B cell (primary cell): Measurements from ENCODE around the gene COBL. TPM values are rescaled to one million over a fixed set of nuclear protein-coding genes. Genes with fewer than 3 reads are reported as not detected.

Experiments
- ATAC-seq: fragments of 200-7000 bp; cut with Tn5 transposase; one replicate; pipeline ENCODE4 v1.10.0; 2021; ENCODE audit warnings: low read depth, mild to moderate bottlenecking, moderate number of reproducible peaks, moderate library complexity
- CTCF ChIA-PET: fragments of 350-600 bp; sonication (Branson Sonifier 250); formaldehyde crosslinking; loops from one replicate; lab custom pipeline; 2021; ENCODE audit warnings: antibody characterized with exemption, inconsistent platforms; lab: Charles Lee
- POLR2A ChIA-PET: fragments of 350-600 bp; sonication (Branson Sonifier 250); formaldehyde crosslinking; loops from one replicate; lab custom pipeline; 2021; ENCODE audit warnings: antibody characterized with exemption; lab: Charles Lee
- DNase-seq: peaks from one replicate; pipeline ENCODE4 v3.0.0; 2013
- H2AFZ ChIP-seq: 2 replicates; pipeline ENCODE4 v1.6.1; 2012; ENCODE audit warnings: mild to moderate bottlenecking, low read depth, low read length; ENCODE audit not compliant: insufficient read depth, poor library complexity, severe bottlenecking
- H3K27ac ChIP-seq, 2 donors: 1 replicate in 1 of 2; 2 replicates in 1 of 2; pipeline ENCODE4 v1.5.1; 2012 to 2013; ENCODE audit warnings: low read length in 2 of 2, mild to moderate bottlenecking in 2 of 2, moderate library complexity in 1 of 2
- H3K27me3 ChIP-seq, 4 experiments: fragments of 200-600 bp in 1 of 4; sonication (generic) in 1 of 4; replicated peaks in 1 of 4; 1 replicate in 2 of 4; 2 replicates in 2 of 4; pipeline versions ENCODE4 v1.6.1 to v1.7.0; 2013 to 2016; ENCODE audit warnings: low read length in 3 of 4, mild to moderate bottlenecking in 2 of 4, mixed read lengths in 1 of 4, moderate library complexity in 1 of 4; ENCODE audit not compliant: insufficient read depth in 4 of 4, control insufficient read depth in 3 of 4; ENCODE audit errors: control extremely low read depth in 1 of 4
- H3K36me3 ChIP-seq, 2 experiments: replicated peaks in 1 of 2; 1 replicate in 1 of 2; 2 replicates in 1 of 2; pipeline versions ENCODE4 v1.6.1 to v1.7.1; 2013; ENCODE audit warnings: low read length in 1 of 2; ENCODE audit not compliant: insufficient read depth in 2 of 2, control insufficient read depth in 1 of 2; ENCODE audit errors: control extremely low read depth in 1 of 2, extremely low read depth in 1 of 2
- H3K4me1 ChIP-seq, 2 donors: fragments of 200-600 bp in 1 of 2; sonication (generic) in 1 of 2; 1 replicate in 1 of 2; 2 replicates in 1 of 2; pipeline versions ENCODE4 v1.5.1 to v1.6.1; 2013 to 2017; ENCODE audit warnings: low read length in 2 of 2; ENCODE audit not compliant: control insufficient read depth in 2 of 2, insufficient read depth in 2 of 2
- H3K4me2 ChIP-seq: replicated peaks from 2 replicates; pipeline ENCODE3; 2012; ENCODE audit warnings: mild to moderate bottlenecking, low read depth, low read length; ENCODE audit not compliant: poor library complexity, severe bottlenecking
- H3K4me3 ChIP-seq, 5 experiments: fragments of 200-600 bp in 1 of 5; sonication (generic) in 1 of 5; 1 replicate in 3 of 5; 2 replicates in 2 of 5; pipeline versions ENCODE4 v1.5.1 to v1.7.0; 2011 to 2016; ENCODE audit warnings: low read length in 4 of 5, mild to moderate bottlenecking in 4 of 5, low read depth in 2 of 5, control low read depth in 1 of 5, moderate library complexity in 1 of 5; ENCODE audit not compliant: insufficient read depth in 1 of 5; ENCODE audit errors: control extremely low read depth in 1 of 5, extremely low read depth in 1 of 5
- H3K79me2 ChIP-seq: fragments of 200-600 bp; sonication (generic); one replicate; pipeline ENCODE4 v1.6.0; 2016; ENCODE audit warnings: low read length; ENCODE audit not compliant: control insufficient read depth, insufficient read depth
- H3K9ac ChIP-seq: fragments of 200-600 bp; sonication (generic); 2 replicates; pipeline ENCODE4 v1.6.1; 2017; ENCODE audit warnings: mild to moderate bottlenecking, low read length, moderate library complexity
- H3K9me3 ChIP-seq, 3 donors: one replicate each; pipeline versions ENCODE4 v1.6.1 to v1.7.1; 2013; ENCODE audit warnings: low read length in 2 of 3; ENCODE audit not compliant: control insufficient read depth in 2 of 3, insufficient read depth in 1 of 3; ENCODE audit errors: control extremely low read depth in 1 of 3
- H4K20me1 ChIP-seq: 2 replicates; pipeline ENCODE4 v1.6.0; 2012; ENCODE audit warnings: mild to moderate bottlenecking, low read length; ENCODE audit not compliant: insufficient read depth, control insufficient read depth, poor library complexity, severe bottlenecking
- H3K27ac Mint-ChIP-seq: one replicate; pipeline ENCODE4 v1.8.0; 2021; ENCODE audit warnings: mixed read lengths
- H3K27me3 Mint-ChIP-seq: one replicate; pipeline ENCODE4 v1.8.0; 2021; ENCODE audit warnings: mixed read lengths
- H3K4me1 Mint-ChIP-seq: one replicate; pipeline ENCODE4 v1.8.0; 2021; ENCODE audit warnings: mixed read lengths
- H3K4me3 Mint-ChIP-seq: one replicate; pipeline ENCODE4 v1.8.0; 2021; ENCODE audit warnings: mixed read lengths
- H3K9me3 Mint-ChIP-seq: one replicate; pipeline ENCODE4 v1.8.0; 2022; ENCODE audit warnings: mixed read lengths; ENCODE audit not compliant: insufficient read depth
- EZH2 ChIP-seq: IDR thresholded peaks from 2 replicates; pipeline ENCODE4 v1.6.1; 2012; ENCODE audit warnings: borderline replicate concordance, low read depth, mild to moderate bottlenecking, moderate library complexity, low read length; ENCODE audit not compliant: insufficient read depth, poor library complexity, severe bottlenecking
- WGBS: methylation state at CpG from one replicate; pipeline ENCODE4 v1.1.5; 2013; ENCODE audit warnings: missing lambda C conversion rate; ENCODE audit not compliant: insufficient coverage; 5-methylcytosine and 5-hydroxymethylcytosine counted together
- intact Hi-C: fragments of 100-400 bp; cut with micrococcal nuclease; formaldehyde crosslinking; loops from one replicate; pipeline ENCODE4 v1.10.0; 2022
- polyA plus RNA-seq: library from polyadenylated mRNA; depleted of rRNA; stranded (reverse); fragments of >200 nt; gene quantifications from 2 replicates; pipeline ENCODE4 v1.2.3, GENCODE V29; 2012
- total RNA-seq, 2 donors: library from RNA; stranded (reverse); fragments of 120-200 nt in 1 of 2; gene quantifications; 1 replicate in 1 of 2; 2 replicates in 1 of 2; pipeline versions ENCODE4 v1.2.3 to v1.2.4, GENCODE V29; 2013 to 2022
- TF ChIP-seq, protein P1 (sequence below): fragments of 200-600 bp; IDR thresholded peaks from one replicate; pipeline ENCODE4 v1.8.0; 2022; ENCODE audit warnings: antibody characterized with exemption, mild to moderate bottlenecking

Gene COBL
- total and polyA plus RNA-seq, 2 donors (not counting 1 experiment from before 2014, with no cell fraction given): not detected

DNA sequence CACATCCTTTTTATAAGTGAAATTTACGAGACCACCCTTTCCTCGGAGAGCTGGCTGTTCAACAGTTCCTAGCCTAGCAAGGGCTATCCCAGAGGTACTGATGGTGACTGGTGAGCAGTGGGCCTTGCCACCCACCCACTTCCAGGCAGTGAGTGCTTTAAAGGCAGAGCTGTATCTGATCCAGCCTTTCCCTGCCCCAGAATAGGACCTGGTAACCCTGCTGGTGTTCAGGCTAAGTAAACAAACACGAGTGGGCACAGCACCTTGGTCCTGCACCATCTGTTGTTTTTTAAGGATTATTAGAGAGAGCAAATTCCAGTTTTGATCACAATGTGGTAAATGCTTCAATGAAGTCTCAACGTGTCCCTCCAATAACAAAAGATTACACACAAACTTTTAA, 75.7 kb downstream of the COBL start:
- no peaks in the 10 kb centered on the region for H3K27me3 Mint-ChIP-seq
- H3K4me3 Mint-ChIP-seq: no peak overlapping the region
- WGBS: 89% methylated on average over 2 of the region's 4 CpGs
- H3K9me3 Mint-ChIP-seq: no peaks in the 10 kb centered on the region
- TF ChIP-seq, protein P1, sequence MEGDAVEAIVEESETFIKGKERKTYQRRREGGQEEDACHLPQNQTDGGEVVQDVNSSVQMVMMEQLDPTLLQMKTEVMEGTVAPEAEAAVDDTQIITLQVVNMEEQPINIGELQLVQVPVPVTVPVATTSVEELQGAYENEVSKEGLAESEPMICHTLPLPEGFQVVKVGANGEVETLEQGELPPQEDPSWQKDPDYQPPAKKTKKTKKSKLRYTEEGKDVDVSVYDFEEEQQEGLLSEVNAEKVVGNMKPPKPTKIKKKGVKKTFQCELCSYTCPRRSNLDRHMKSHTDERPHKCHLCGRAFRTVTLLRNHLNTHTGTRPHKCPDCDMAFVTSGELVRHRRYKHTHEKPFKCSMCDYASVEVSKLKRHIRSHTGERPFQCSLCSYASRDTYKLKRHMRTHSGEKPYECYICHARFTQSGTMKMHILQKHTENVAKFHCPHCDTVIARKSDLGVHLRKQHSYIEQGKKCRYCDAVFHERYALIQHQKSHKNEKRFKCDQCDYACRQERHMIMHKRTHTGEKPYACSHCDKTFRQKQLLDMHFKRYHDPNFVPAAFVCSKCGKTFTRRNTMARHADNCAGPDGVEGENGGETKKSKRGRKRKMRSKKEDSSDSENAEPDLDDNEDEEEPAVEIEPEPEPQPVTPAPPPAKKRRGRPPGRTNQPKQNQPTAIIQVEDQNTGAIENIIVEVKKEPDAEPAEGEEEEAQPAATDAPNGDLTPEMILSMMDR: no peak
- no peak for TF ChIP-seq EZH2
- H3K27ac Mint-ChIP-seq: no peak overlapping the region
- H3K4me1 Mint-ChIP-seq: no peaks in the 10 kb centered on the region
- Histone ChIP-seq H3K27me3 (no peaks in the 10 kb centered on the region), H3K9me3 (peaks cover 0 to 5% (median 0%) of the 10 kb centered on the region in 3 donors), H3K4me1 (no peaks in the 10 kb centered on the region), H4K20me1 (no peaks in the 10 kb centered on the region), H2AFZ (no peak overlapping the region), H3K4me3 (no peak overlapping the region), H3K27ac (no peak overlapping the region), H3K36me3 (no peaks in the 10 kb centered on the region), H3K79me2 (no peaks in the 10 kb centered on the region), H3K9ac (no peak overlapping the region), H3K4me2 (no peak overlapping the region)
- intact Hi-C loops: no loop called here
- no peak for ATAC-seq
- DNase-seq: no peak
- ChIA-PET CTCF (no interaction called here), POLR2A (no interaction called here)

DNA sequence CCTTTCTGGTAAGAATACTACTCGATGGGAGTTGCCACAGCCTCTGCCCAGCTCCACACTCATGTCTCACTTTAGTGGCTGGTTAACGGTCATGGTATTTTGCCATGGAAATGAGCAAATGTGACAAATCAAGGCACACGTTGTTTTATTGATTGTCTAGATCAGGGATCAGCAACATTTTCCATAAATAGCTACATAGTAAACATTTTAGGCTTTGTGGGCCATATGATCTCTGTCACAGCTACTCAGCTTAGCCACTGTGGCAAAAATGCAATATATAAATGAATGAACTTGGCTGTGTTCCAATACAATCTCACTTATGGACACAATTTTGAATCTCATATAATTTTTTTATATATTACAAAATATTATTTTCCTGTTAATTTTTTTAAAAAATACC, 76.9 kb downstream of the COBL start:
- Histone ChIP-seq H3K9ac (no peak overlapping the region), H3K4me2 (no peak overlapping the region), H3K79me2 (no peaks in the 10 kb centered on the region), H3K4me1 (no peaks in the 10 kb centered on the region), H3K4me3 (no peak overlapping the region), H3K9me3 (peaks cover 0 to 5% (median 0%) of the 10 kb centered on the region in 3 donors), H3K27me3 (no peaks in the 10 kb centered on the region), H2AFZ (no peak overlapping the region), H4K20me1 (no peaks in the 10 kb centered on the region), H3K27ac (no peak overlapping the region), H3K36me3 (no peaks in the 10 kb centered on the region)
- H3K4me1 Mint-ChIP-seq: no peaks in the 10 kb centered on the region
- intact Hi-C loops: no loop called here
- CTCF ChIA-PET: interaction anchor here (0.7 kb wide), 1 partner anchor 79 kb away, joined by 3 read pairs; no protein-coding TSS in a partner anchor
- WGBS: 92% methylated on average over 2 of the region's 3 CpGs
- DNase-seq: no peak
- H3K4me3 Mint-ChIP-seq: no peak overlapping the region
- no peak overlapping the region for H3K27ac Mint-ChIP-seq
- no peaks in the 10 kb centered on the region for H3K27me3 Mint-ChIP-seq
- no peak for ATAC-seq
- no peaks in the 10 kb centered on the region for H3K9me3 Mint-ChIP-seq
- TF ChIP-seq EZH2: no peak
- TF ChIP-seq, protein P1: no peak
- POLR2A ChIA-PET: no interaction called here
